HPDE6-E6E7 (cell line): Measurements from ENCODE around the gene SLC26A6.

Experiments
- DNase-seq: peaks from one replicate; pipeline ENCODE4 v3.0.0; 2011; ENCODE audit warnings: missing footprints; ENCODE audit errors: extremely low spot score

Gene SLC26A6

DNA sequence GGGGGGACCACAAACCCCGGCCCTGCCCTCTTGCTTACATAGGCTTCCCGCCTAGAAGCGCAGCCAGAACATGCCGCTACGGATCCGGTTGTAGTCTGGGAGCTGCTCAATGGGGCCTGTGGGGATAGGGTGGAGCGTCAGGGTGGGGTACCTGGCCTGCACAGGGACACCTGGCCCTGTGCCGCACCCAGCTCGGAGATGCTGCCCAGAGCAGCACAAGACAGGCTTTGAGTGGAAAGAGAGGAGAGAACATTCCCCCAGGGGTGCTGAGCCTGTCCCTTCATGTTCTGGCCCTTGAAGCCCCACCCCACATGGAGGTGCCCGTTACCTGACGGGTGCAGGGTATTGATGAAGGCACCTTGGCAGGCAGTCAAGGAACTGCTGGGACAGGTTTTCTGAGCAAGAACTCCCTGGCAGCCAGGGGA, 36.2 kb downstream of the SLC26A6 start:
- DNase-seq, result peak; percentile 79

DNA sequence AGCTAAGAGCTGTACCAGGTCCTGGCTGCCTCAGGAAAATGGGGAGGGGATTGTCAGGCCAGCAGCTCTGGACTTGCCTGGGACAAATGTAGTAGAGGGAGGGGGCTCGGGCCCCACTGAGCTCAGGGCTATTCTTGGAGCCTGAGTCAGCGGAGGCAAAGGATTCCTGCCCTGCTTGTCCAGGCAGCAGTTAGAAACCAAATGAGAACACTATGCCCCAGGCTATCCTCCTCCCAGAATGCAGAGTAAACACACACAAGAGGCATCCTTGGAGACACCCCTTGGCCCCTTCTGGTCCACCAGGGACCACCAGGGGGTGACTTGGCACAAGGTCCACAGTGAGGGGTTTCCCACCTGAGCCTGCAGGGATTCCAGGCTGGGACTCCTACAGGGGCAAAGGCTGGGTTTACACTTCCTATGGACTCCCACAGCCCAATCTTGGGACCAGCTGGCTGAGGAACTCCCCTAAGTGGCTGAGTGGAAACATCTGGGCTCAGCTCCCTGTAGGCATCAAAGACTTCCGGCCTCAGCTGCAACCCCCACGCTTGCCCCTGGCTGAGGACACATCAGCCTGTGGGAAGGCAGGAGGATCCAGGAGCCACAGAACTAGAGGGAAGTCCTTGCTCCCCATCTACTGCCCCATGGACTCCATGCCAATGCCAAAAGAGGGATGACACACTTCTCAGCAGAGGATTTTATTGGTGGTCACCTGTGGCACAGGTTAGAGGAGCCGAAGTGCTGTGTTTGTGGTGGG, 36.8 kb downstream of the SLC26A6 start:
- peak; percentile 46 for DNase-seq

- no peak for DNase-seq
These were observed 37.9 kb downstream of the SLC26A6 start for GRCh38 chr3:48597408-48597800.

- DNase-seq, result no peak
These were observed 38.4 kb downstream of the SLC26A6 start for GRCh38 chr3:48596676-48597407.

GRCh38 chr3:48596157-48596556, 39.1 kb downstream of the SLC26A6 start:
- DNase-seq, result no peak

- DNase-seq, result peak; percentile 58
These were observed 39.6 kb downstream of the SLC26A6 start for GRCh38 chr3:48595526-48596121.

DNA sequence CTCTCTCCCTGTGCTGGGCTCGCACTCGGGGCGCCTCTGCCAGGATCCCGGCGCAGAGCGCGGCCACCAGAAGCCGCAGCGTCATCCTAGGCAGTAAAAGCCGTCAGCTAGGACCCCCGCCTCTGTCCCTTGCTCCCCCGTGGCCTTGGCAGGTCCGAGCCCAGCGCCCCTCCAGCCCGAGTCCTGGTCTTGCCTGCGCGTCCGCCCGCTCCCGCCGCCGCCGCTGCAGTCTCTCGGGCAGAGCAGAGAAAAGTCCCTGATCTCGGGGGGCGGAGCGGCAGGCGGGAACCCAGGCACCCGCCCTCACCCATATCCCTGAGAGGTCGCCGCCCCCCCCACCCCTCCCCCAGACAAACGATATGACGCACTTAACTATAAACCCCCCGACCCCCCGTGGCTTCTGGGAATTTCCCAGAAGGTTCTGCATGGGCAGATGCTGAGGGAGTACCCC, 40.2 kb downstream of the SLC26A6 start, which contains the start of gene COL7A1:
Gene COL7A1, minus strand, starts transcription at position 255 of the 451 bp plus-strand sequence. Its CDS starts 170 bp downstream, at position 85.
- DNase-seq, result peak; percentile 13

GRCh38 chr3:48594417-48595049, 40.7 kb downstream of the SLC26A6 start:
- no peak for DNase-seq

- no peak for DNase-seq
These were observed 41.9 kb downstream of the SLC26A6 start for GRCh38 chr3:48593337-48593736.

- DNase-seq, result no peak
These were observed 42.7 kb downstream of the SLC26A6 start for GRCh38 chr3:48592519-48593087.

DNA sequence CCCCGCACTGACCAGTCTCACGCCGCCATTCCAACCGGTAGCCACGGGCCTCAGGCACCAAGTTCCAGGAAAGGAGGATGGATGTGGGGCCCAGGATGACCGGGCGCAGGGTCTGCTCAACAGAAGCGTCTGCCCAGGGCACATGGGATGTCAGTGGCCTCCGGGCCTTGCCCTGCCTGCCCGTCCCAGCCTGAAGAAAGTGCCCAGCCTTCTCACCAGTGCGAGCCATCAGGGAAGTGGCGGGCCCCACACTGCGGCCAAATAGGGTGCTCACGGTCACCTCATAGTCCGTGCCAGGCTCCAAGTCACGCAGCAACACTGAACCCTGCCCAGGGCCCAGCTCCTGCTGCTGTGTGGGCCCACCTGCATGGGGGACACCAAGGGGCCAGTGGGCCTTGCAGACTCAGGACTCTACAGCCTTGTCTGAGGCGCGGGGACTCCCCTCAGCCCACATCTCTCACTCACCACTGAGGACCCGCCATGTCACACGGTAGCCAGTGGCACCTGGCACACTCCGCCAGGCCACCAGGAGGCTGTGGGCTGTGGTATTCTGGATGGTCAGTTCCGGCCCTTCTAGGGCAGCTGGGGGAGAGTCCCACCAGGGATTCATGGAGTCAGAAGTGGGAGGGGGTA, 43.3 kb downstream of the SLC26A6 start:
- no peak for DNase-seq

- DNase-seq, result no peak
These were observed 43.8 kb downstream of the SLC26A6 start for GRCh38 chr3:48591436-48591835.

DNA sequence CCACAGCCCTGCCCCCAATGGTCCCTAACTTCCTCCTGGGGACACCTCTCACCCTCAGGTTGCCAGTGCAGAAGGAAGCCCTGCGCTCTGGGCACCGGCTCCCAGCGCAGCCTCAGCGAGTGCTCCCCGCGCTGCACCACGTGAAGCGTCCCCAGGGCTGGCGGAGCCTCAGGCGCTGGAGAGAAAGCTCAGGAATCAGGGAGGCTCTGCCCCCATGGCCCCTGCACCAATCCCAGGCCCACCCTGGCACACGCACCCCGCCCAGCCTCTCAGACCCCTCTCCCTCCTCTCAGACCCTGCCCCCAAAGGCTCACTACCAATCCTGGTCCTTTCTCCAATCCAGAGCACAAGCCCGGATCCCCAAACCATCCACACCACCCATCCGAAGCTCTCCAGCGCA, 47.0 kb downstream of the SLC26A6 start:
- no peak for DNase-seq

GRCh38 chr3:48587686-48588085, 47.6 kb downstream of the SLC26A6 start:
- no peak for DNase-seq

DNA sequence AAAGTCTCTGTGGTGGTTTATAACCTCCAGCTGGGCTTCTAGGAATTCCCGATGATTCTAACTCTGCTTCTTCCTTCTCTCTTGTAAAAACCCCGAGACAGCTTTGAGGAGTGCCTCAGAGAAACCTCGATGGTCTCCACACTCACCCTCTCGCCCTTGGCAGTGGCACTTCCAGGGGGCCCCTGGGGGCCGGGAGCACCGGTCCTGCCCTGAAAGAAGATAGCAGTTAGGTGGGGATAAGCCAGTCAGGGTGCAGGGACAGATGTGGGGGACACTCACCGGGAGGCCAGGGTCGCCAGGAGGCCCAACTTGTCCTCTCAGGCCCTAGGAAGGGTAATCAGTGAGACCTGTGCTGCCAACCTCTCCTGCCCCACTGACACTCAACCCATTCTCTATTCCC, 49.9 kb downstream of the SLC26A6 start:
- DNase-seq, result no peak

DNA sequence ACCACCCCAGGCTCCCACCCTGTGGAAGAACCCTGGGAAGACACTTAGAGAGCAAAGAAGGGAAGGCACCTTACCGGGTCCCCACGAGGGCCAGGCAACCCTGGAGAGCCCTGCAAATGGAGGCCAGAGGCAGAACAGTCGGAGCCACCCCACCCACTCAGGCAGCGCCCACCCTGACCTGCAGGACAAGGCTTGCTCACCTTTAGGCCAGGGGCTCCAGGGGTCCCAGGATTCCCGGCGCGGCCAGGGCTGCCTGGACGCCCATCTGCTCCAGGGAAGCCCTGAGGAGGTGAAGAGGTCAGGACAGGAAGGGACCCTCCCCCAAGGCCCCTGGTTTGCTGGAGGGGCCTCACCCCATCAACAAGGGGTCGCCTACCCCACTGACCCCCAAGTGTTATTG, 50.4 kb downstream of the SLC26A6 start:
- no peak for DNase-seq

GRCh38 chr3:48581621-48582481, 53.4 kb downstream of the SLC26A6 start:
- no peak for DNase-seq

DNA sequence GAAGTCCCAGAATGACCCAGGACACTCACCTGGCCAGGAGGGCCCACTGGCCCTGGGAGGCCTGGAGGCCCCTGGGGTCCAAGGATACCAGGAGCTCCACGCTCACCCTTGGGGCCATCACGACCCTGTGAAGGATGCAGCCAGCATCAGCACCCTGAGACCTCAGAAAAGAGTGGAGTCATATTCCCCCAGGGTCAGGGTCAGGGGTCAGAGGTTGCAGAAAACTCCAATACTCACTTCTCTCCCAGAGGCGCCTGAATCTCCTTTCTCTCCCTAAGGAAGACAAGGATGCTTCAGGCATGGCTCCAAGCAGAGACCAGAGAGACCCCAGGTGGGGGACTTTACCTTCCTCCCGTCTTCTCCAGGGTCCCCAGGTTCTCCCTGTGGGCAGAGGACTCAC, 58.6 kb downstream of the SLC26A6 start:
- no peak for DNase-seq
